A673 (cell line): Measurements from ENCODE around the gene LRP1.

Experiments
- EZH2 ChIP-seq: fragments of 200-600 bp; sonication (generic); IDR thresholded peaks from 2 replicates; pipeline ENCODE4 v1.6.1; 2017; ENCODE audit warnings: borderline replicate concordance, low read depth, mild to moderate bottlenecking, mixed read lengths, antibody characterized with exemption, low read length; ENCODE audit not compliant: poor library complexity, severe bottlenecking
- TF ChIP-seq, protein P1 (sequence below): fragments of 300-800, 200-600 bp; sonication (generic); conservative IDR thresholded peaks from 2 replicates; pipeline ENCODE4 v1.5.1; 2017; ENCODE audit warnings: low read depth, mild to moderate bottlenecking, antibody characterized with exemption, low read length, moderate library complexity, mixed read lengths

DNA sequence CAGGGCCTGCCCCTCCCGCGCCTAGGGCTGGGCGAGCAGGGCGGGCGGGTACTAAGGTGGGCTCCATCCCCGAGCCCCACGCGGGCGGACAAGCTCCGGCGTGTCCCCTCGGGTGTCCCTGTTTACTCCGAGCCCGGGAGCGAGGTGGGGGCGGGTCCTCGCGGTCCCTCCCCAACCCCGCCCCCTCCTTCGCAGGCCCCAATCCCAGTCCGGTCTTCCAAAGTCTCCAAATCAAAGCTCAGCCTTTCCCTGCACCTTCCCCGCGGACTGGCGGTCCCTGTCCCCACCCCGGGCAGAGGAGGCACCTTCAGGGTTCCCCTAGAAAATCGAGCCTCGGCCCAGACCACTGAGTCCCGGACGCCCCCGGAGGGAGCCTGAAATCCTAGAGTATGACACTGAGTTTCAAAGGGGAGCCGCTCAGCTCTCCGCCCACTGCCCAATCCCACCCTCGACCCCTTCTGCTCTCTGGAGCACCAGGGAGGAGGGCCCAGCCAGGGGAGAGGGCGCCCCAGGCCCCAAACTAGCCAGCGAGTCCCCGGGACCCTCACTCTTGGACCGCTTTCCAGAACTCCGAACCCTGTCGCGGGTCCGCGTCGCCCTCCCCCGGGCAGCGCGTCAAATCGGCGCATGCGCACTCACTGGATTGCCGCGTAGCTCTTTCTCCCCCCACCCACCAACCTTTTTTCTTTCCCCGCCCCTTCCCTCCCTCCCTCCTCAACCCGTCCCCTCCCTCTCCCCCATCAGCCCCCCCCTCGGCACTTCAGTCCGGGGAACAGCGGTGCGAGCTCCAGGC, at the start of gene LRP1:
- TF ChIP-seq, protein P1, sequence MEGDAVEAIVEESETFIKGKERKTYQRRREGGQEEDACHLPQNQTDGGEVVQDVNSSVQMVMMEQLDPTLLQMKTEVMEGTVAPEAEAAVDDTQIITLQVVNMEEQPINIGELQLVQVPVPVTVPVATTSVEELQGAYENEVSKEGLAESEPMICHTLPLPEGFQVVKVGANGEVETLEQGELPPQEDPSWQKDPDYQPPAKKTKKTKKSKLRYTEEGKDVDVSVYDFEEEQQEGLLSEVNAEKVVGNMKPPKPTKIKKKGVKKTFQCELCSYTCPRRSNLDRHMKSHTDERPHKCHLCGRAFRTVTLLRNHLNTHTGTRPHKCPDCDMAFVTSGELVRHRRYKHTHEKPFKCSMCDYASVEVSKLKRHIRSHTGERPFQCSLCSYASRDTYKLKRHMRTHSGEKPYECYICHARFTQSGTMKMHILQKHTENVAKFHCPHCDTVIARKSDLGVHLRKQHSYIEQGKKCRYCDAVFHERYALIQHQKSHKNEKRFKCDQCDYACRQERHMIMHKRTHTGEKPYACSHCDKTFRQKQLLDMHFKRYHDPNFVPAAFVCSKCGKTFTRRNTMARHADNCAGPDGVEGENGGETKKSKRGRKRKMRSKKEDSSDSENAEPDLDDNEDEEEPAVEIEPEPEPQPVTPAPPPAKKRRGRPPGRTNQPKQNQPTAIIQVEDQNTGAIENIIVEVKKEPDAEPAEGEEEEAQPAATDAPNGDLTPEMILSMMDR = no peak
- no peak for TF ChIP-seq EZH2
